G401.6 (cell line): ENCODE results near the gene ACTBL2.
"Not testable (repeated sequence)": the region's sequence is repeated elsewhere in the genome, so short reads cannot be mapped to it uniquely, and the experiment has no call there.

Source experiments
- FAIRE-seq: peaks from 2 replicates; lab custom pipeline; 2012; peaks lifted over from hg19 to GRCh38; lab: Jason Lieb, UNC

Gene ACTBL2

DNA sequence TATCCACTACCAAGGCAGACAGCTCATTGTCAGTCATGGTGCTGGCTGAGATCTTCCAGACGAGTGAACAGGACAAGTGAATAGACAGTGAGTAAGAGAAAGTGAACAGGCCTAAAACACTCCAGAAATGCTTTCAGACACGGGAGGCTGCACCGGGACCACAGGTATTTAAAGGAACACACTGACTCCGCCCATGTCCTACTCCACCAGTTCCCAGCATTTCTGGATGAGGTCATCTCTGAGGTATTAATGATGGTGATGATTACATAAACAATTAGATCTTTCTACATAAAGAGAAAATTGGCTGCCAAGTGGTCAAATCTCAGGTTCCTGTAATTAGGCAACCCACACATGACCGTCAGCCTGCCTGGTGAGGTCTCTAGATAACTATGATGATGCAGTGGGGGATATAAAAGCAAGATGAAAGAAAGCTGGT is at the start of gene ACTBL2:
Gene ACTBL2 (minus strand): TSS at position 141 of the 436 bp plus-strand sequence. CDS start 104 bp downstream, at position 37.
- FAIRE-seq = no peak

DNA sequence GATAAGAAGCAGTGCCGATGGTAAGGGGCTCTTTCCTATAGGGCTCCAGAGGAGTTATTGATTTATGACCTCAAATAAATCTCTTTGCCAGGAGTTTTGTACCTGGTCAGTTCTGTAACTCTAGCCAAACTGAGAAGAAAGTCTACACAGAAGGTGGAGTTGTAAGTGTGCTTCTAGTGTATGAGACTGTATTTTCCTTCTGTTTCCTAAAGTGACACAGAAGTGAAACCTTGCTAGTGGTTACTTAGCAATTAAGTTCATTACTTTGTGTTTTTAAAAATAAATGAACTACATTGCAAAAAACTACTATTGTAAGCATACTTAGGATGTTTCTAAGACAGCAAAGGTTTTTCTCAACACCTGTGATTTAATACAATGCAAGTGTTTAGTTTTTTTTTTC is 48.7 kb upstream of the ACTBL2 start:
- no peak for FAIRE-seq

DNA sequence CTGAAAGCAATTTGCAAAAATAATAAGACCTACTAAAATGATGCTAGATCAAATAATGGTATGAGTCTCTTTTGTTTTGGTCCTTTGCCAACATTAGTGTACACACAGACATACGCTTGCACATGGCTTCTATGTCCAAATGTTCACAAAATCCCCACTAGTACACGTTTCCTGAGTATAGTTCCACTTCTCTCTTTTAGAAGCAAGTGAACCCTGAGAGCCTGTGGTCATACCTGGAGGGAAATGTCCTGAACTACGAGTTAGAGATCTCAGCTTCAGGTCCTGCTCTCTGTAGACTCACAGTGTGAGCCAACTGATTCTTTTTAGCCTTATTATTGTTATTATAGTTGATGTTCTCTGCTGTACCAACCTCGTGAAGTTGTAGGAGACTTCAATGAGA is 47.3 kb upstream of the ACTBL2 start:
- no peak for FAIRE-seq

DNA sequence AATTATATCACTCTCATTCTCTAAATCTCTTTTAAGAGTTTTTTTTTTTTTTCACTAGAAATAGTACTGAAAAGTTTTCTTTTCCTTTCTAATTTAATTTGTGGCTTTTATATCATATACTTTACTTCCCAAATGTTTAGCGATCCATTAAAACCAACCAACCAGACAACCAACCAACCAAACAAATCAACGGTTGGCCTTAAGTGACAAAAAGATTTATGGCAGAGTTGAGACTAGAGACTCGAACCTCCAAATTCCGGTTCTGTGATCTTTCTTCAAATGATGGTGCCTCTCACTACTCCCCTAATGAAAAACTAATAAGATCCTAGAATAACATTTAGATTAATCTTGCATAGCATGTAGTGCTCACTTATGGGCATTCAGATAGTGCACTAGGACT is 45.3 kb upstream of the ACTBL2 start:
- no peak for FAIRE-seq

DNA sequence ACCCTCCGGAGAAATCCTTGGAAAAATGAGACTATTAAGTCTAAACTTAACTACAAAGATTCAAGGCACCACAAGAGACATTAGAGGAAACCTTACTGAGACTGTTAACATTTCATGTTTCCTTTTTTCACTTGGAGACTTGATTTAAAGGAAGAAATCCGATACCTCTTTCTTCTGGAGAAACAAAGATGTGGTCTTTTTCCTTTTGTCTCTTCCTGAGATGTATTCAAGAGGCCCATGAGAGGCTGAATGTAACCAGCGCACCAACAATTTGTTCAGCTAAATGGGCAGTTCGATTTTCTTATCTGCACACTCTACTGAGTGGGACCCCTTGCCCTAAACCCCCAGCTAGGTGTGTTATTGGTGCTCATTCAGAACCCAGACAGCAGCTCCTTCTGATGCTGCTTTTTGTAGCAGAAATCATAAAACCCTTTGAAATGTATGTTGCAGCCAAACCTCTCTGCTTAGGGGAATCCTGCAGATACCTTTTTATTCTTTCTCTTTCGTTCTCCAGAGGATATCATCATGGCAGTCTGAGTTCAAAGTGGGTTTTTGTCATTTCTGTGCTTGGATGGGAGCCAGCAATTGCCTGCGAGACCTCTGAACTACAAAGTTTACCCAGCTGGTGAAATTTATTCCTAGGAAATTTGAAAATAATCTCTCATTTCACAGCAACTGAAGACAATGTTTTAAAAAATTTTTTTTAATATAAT is 41.9 kb upstream of the ACTBL2 start:
- no peak for FAIRE-seq

DNA sequence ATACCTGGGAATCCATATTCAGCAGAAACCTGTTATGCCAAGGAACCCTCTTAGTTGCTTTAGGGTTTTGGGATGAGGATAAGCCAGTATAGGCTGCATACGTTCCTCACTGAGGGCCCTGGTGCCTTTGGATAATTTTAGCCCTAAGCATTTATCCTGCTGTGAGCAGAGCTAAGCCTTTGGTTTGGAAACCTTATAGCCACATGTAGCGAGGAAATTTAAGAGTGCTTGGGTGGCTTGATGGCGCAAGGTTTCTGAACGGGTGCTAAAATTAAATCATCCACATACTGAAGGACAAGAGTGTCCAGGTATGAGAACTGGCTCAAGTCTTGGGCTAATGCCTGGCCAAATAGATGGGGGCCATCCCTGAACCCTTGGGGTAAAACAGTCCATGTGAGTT is 39.9 kb upstream of the ACTBL2 start:
- not testable (repeated sequence) for FAIRE-seq

DNA sequence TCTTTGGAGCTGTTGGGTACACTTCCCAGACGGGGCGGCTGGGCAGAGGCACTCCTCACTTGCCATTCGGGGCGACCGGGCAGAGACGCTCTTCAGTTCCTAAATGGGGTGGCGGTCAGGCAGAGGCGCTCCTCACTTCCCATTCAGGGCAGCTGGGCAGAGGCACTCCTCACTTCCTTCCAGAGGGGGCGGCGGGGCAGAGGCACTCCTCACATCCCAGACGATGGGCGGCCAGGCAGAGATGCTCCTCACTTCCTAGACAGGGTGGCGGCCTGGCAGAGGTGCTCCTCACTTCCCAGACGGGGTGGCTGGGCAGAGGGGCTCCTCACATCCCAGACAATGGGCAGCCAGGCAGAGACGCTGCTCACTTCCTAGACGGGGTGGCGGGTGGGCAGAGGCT is 35.8 kb upstream of the ACTBL2 start:
- FAIRE-seq = not testable (repeated sequence)

DNA sequence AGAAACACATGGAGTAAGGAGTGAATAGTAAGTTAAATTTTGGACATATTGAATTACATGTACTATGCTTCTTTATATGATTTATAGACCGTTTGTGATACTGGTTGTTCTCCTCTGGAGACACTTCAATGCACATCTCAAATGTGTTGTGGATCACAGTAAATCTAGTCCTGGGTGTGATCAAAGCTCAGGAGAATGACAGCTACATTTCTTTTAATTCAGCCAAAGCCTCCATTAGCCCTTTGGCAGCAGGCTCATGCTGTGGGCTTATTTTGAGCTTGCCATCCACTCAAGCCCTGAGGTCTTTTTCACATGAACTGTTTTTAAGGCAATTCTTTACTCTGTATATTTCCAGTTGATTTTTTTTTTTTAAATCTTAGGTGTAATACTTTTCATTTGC is 34.6 kb upstream of the ACTBL2 start:
- no peak for FAIRE-seq

DNA sequence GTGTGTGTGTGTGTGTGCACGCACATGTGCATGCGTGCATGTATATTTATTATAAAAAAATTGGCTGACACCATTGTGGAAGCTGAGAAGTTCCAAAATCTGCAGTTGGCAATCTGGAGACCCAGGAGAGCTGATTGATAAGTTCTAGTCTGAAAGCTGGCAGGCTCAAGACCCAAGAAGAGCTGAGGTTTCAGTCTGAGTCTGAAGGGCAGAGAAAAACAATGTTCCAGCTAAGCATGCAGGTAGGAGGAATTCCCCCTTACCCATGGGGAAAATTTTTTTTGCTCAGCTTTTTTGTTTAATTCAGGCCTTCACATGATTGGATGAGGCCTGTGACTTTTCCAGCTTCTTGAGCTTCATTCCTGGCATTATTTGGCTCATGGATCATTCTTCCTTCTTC is 31.2 kb upstream of the ACTBL2 start:
- no peak for FAIRE-seq

DNA sequence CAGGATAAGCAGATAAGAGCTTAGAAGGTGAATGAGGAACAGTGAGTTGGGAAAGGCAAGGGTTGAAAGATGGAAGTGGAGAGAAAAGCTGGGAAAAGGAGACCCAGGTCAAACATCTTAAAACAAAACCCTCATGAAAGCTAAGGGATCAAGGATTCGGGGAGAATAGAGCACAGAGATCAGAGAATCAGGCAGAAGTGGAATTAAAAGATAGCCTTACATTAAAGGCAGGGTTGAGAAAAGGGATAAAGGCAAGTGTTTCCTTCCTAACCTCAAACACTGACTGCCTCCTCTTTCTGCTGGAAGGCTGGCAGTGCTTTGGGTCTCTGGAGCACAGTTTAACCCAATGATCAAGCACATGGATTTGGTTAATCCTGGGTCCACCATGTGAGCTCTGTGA is 28.7 kb upstream of the ACTBL2 start:
- no peak for FAIRE-seq

DNA sequence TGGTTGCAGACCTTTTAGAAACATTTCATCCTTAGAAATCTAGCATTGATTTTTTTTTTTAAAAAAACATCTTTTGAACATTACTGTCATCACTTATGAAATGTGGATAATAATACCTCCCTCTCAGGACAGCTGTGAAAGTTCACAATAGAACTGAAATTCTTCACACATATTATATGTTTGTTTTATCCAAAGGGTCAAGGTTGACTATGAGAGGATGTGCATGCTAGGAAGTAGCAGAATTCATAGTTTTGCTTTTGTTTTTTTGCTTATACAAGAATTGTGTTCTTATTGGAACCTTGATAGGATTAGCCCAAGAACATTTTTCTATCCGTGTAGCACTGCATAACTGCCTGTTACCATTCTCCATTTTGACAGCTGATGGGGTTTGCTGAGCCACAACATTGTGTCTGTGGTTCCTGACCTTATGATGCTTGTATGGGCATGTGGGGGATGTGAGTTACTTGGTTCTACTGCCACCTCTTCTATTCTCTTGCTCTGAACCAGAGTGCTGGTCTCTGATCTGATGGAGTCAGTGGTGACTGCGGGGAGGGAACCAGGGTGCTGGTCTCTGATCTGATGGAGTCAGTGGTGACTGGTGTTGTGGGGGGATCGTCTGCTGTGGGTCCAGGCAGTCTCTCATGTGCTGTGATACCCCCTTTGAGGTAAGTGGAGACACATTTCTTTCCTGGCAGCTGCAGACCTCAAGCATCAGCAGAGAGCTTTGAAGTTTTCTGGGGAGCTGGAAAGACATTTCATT is 27.1 kb upstream of the ACTBL2 start:
- FAIRE-seq = no peak

DNA sequence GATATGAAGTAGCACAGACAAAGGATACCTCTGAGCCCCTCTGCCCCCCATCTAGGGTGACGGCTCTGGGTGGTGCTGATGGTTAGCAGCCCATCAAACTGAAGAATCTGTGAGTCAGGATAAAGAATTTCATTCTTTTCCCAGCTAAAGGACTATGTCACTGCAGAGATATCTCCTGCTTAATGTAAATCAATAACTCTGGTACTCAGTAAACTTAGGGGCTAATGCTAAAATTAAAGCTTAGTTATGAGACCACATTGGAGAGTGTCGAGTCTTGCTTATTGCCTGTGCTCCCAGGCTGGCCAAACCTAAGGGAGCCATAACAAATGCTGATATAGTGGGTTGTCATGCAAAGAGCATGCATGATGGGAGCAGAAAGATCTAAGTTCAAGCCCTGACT is 25.6 kb upstream of the ACTBL2 start:
- FAIRE-seq = no peak

DNA sequence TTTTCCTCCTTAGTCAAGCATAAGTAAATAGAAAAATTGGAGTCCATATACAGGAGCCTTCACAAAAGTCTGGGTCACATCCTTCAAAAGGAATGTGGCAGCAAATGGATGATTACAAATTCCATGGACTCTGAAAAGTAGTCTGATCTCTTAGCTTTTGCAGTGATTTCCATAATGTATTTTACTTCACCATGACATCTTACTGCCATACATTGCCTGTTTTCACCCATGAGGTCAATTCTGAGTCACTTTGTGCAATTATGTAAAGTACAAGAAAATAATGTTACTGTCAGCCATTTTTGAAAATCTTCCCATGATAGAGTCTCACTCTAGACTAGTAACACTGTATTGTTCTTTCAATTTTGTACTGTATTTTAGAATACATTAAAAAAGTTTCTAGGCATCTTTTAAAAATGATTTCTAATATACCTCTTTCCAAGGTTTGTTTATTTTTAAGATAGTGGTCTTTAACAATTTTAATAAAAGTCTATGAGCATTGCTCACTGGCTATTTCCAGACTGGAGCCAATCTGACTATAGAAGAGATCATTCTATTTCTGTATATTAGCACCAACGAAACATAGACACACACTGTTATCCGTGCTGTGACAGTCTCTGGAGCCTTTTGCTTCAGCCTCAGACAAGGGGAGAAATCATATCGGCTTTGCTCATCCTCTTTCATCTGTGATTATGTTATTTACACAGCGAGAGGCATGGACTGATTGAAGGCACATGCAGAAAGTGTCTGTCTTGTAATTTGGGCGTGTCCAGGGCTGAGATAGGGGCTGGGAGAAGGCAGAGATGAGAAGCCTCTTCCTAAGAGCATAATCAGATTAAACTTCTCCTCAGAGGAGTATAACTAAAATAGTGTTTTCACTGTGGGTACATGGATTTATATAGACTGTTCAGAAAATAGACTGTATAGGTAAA is 22.9 kb upstream of the ACTBL2 start:
- FAIRE-seq = no peak

DNA sequence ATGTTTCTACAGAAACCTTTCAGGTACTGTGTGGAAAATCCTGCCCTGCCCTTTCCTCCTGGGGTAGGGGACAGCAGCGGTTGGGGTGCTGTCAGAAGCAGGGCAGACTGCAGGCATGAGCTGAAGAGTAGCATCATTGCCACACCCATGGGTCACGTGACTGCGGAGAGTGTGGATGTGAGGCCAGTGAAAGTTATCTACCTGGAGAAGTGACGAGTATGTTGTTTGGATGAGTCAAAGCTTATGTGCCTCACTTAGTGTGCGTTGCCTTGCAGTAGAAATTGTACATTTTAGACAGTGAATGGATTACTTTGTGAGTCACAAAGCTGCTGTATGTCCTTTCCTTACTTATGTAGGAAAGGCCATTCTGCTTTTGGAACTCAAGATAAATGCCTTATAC is 21.7 kb upstream of the ACTBL2 start:
- no peak for FAIRE-seq

DNA sequence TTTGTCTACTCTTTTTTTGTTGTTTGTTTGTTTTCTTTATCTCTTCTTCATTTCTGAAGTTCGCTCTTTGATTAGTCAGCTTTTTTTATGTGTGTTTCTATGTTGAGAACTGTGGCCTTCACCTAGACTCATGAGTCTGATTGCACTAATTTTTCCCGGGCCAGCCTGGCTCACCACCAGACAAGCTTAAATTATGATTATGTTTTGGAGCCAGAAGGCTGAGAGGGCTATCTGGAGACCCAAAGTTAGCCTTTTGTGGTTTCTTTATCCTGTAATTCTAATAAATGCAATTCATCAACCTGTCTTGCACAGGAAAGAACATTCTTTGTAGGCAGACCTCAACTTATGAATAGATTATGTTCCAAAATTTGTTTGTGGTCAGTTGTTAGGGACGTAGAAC is 20.8 kb upstream of the ACTBL2 start:
- FAIRE-seq = no peak

DNA sequence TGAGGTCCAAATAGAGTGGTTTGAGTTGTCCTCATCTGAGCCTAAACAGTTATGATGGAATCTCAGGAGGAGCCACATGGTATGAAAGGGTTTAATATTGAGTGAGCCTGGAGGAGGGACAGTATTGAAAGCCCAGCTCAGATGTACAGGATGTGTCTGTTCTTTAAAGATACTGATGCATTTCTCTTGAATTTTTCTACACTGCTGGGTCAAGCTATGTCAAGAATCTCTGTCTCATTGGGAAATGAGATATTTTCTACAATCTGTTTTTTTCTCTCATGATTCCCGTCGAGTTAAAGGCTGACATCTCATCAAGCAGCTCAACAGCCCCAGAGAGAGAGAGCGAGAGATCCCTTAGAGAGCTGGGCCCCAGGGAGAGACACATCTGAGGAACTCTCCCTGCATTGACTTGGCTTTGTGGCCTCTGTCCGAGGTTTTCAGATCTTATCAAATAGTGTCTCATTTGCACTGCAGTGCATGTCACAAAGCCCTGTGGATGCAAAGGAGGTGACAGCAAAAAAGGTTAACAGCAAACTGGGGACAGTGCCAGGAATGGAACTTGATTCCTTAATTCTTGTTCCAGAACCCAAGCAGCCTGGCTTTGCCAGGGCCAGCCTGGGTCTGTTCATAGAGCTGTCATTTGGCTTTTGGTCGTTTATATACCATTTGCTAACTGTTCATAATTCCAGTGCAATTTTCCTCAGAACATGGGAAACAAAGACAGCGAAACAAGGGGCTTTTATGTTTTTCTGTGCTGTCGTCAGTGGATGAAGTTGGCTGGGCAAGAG is 19.0 kb upstream of the ACTBL2 start:
- no peak for FAIRE-seq

DNA sequence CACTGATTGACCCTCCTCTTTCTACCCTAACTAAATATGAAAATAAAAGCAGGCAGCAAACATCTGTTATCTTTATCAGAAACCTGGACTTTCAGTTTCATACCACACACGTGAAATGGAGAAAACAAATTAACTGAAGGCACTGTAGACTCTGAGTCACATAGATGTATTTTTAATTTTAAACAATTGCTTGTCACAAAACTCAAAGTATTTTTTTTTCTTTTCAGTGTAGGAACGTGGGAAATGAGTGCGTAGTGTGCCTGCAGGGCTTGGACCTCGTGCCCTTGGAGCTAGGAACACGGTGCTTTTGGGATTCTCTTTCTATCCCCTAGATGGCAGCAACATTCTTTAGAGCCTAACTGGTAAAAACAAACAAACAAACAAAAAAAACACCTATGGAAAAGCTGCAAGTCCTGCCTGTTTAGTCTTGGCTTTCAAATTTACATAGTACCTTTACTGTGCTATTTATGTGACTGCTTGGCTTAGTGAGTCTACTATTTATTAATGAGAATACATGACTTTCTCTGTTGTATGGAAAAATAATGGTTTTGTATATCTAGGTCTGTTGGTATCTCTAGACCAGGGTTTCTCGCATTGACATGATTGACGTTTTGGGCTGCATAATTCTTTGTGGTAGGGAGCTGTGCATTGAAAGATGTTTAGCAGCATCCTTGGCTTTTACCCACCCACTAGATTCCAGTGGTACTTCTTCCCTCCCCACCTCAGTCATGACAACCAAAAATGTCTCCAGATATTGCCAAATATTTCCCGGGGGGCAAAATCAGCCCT is 16.8 kb upstream of the ACTBL2 start:
- FAIRE-seq = no peak

DNA sequence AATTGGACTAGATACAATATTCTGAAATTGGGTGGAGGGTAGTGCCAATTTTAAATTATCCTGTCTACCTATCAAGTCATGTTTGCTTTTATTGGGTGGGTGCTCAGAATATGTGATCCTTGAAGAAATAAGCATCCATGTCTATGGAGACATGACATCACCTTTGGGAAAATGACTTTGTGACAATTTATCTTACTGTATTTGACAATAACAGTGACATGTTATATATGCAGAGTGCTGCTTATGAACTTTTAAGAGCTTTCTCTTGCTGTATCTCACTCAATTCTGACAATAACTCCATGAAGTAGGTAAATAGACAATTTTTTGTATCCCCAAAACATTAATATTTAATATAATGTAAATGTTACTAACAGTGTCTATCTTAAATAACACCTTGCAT is 15.1 kb upstream of the ACTBL2 start:
- no peak for FAIRE-seq

DNA sequence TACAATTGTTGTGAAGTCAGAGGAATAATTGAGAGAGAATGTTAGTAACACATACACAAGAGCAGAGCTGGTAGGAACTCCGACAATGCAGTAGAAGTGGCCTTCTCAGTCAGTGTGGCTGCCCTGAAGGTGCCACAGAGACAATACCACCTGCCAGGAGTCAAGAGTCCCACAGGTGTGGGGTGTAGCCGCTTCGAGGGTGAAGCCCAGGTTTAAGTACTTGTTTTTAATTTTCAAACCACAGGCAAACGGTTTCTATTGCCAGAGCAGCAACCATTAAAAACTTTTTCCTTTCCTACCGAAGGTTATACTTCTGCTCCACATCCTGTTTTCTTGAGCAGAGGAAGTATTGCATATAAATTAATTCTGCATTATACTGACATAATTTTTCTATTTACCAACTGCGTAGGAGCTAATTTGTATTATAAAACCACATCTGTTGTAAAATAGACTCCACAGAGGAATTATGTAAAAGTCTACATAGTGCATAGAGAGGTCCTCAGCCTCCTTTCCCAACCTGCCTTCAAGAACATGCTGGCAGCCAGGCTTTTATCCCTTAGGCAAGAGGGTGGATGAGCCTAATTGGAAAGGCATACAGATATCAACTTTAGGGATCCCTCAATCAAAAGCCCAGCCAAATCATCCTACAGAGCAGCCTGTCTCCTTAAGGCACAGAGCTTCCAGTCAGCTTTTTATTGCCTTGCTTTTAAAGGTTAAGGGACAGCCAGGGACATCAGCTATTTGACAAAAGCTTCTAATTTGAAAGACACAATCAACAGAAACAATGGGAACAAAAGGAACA is 12.9 kb upstream of the ACTBL2 start:
- no peak for FAIRE-seq
